GM19023 (cell line): ENCODE results near the gene FPR1.
"Not testable (repeated sequence)": the region's sequence is repeated elsewhere in the genome, so short reads cannot be mapped to it uniquely, and the experiment has no call there.

ENCODE experiments used
- ATAC-seq: cut with Tn5 transposase; IDR thresholded peaks from one replicate; pipeline ENCODE4 v1.9.1; 2021; ENCODE audit warnings: mild to moderate bottlenecking, moderate library complexity; ENCODE audit not compliant: unreplicated experiment

FPR1 gene

DNA sequence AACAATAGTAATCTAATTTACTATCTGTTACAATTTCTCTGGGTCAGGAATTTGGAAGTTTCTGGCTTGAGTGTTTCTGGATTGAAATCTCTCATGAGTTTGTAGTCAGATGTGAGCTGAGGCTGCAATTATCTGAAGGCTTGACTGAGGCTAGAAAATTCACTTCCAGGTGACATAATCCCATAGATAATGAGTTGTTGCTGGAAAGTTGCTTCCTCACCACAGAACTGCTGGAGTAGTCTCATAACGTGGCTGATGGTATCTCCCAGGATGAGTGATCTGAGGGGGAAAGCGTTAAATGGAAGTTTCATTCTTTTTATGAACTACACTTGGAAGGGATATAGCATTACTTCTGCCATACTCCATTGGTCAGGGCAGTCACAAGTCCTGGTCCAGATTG, 28.0 kb upstream of the FPR1 start:
- ATAC-seq = no peak

DNA sequence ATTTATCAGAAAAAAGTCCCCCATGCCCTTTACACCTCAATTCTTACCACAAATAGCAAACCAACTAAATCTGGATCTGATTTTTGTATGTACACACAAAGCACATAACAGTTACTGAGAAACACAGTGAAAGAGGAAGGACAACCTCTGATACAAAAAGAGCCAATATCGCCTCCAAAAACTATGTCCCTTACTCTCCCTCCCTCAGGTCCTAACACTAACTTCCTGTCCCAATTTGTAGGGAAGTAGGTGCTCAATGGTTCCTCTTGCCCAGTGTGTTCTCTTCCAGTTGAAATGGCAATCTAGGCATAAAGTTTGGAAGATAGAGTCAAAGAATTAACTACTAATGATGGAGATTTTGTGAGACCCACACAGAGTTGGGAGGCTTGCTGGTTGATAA, 27.5 kb upstream of the FPR1 start:
- no peak for ATAC-seq

DNA sequence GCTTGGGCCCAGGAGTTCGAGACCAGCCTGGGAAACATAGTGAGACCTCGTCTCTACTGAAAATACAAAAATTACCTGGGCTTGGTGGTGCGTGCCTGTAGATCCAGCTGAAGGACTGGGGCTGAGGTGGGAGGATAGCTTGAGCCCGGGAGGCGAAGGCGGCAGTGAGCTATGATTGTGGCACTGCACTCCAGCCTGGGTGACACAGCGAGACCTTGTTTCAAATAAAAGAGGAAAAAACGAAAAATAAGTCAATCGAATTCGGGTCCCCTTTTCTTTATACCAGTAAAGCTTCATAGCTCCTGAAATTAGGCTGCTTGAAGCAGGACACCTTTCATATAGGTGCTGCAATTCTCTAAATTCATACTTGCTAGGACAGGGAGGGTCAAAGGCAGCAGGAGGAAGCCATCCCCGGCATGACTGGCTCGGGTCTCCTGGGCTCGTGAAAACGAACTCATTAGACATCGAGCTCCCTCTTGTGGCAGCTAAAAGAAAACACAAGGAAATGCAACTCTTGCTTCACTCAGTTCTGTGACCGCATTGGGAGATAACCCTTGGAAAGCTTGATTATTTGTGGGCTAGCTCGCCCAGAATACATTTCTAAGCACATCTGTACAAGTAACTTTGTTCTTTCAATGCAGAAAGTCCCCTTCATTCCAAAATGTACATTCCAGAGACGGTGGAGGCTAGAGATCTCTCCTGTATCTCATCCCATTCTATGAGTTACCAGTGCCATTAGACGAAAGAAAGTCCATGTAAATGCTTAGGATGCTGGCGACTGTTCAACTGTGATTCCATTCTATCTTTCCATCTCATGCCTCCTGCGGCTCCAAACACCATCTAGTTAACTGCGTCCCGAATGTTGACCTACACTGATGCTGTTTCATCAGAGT, 26.1 kb upstream of the FPR1 start:
- no peak for ATAC-seq

DNA sequence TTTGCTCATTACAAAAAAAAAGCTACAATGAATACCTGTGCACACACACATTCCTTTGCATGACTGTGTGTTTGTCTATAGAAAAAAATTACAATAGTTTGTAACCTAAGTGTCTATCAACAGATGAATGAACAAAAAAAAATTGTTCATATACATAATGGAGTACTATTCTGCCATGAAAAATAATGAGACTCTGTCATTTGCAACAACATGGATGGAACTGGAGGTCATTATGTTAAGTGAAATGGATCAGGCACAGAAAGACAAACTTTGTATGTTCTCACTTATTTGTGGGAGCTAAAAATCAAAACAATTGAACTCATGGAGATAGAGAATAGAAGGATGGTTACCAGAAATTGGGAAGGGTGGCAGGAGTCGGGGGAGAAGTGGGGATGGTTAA, 24.9 kb upstream of the FPR1 start:
- not testable (repeated sequence) for ATAC-seq

DNA sequence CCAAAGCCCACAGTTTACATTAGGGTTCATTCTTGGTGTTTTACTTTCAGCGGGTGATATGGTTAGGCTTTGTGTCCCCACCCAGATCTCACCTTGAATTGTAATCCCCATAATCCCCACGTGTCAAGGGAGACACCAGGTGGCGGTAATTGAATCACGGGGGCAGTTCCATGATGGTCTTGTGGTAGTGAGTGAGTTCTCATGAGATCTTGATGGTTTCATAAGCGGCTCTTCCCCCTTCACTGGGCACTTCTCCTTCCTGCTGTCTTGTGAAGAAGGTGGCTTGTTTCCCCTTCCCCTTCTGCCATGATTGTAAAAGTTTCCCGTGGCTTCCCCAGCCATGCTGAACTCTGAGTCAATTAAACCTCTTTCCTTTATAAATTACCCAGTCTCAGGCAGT, 21.3 kb upstream of the FPR1 start:
- no peak for ATAC-seq

DNA sequence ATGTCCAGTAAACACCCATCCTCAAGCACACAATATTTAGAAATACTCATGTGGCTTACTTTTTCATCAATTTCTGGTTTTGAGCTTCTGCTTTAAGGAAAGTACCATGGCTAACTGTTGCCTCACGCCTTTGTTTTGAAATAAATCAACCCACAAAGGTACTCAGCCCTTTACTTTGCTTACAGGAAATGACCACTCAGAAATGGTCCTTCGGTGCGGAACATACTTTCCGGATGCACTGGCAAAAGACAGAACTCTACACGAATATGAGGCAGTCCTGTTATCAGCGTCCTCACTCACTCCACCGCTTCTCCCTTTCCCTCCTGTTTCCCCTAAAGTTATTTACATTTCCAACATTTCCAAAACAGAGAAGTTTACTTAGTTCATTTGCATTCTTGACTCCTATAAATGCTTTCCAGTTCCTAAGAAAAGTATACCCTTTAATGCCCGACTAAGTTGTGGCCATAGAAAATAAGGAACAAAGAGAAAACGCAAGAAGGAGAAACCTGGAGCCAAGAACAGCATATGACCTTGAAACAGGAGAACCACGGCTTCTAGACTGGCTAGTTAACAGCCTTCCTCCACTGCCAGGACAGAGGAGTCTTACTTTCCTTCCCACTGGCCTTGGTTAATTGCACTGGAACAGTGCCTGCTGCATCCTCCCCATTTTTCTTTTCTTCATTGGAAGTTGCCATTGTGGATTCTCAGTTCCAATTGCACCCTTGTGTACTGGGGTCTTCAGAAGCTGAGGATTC, 19.9 kb upstream of the FPR1 start:
- ATAC-seq = no peak

DNA sequence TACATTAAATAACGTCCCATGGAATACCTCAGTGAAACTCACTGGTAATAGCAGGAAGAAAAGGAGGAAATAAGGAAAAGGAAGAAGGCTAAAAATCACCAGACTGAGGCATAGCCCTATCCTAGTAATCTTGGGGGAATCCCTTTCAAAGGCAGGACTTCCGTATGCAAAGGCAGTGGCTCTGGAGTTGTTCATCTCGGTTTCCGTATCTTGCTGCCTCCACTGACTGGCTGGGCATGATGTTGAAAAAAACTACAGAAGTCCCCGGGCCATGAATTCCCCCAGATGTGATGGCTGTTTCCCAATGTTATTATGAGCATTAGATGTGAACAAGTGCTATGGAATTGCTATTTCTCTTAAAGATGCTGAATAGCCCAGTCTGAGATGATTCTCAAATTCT, 14.8 kb upstream of the FPR1 start:
- ATAC-seq = no peak

DNA sequence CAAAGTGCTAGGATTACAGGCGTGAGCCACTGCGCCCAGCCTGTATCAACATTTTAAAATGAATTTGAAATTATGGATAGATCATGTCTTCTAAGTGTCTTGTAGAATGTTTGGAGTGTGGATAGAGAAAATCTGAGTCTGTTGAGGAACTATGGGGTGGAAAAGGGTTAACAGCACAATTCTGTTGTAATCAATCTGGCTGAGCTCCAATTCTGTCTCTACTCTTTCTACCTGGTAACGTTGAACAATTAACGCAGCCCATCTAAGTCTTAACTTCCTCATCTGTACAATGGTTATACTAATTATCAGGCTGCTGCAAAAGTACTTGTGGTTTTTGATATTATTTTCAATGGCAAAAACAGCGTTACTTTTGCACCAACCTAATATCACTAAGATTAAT, 13.4 kb upstream of the FPR1 start:
- ATAC-seq = no peak

DNA sequence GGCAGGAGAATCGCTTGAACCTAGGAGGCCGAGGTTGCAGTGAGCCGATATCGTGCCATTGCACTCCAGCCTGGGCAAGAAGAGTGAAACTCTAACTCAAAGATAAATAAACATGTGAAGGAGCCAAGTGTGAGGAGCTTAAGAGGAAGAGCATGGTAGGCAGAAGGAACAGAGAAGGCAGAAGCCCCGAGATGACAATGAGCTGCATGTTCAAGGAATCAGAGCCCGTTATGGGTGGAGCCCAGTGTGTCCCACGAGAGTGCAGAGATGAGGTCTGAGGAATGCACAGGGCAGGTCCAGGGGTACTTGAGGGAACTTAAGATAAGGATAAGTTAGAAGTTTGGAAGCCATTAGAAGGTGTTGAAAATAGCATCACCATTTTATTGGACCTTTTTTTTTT, 10.0 kb upstream of the FPR1 start:
- ATAC-seq = no peak

DNA sequence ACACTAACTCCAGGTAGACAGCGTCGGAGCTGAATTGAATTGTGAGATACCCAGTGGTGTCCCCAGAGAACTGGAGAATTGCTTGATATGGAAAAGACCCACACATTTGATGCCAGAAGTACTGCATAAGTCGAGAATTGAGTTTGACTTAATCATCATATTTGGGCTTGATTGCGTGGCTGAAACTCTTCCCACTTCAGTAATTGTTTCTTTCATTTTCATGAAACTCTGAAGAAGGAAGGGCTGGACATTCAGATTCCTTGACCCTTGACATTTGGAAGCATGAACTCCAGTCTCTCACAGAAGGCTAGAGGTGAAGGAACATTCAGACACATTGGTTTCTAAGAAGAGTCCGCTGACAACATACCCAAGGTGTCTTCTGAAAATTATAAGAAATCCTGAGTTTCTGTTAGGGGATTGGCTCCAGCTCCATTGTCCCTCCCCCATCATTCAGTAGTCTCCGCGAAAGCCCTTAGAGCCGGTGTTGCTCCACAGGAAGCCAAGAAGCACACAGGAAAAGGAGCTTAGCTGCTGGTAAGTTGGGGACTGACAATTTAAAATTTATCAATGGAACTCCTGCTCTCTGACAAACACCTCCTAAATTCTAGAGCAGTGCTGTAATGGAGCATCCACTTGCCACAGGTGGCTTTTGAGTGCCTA, 9.1 kb upstream of the FPR1 start, which contains the start of gene FPR2:
FPR2 (plus strand) TSS at position 484 of the 660 bp plus-strand sequence. CDS start 7,479 bp downstream, outside the sequence.
- ATAC-seq = no peak

DNA sequence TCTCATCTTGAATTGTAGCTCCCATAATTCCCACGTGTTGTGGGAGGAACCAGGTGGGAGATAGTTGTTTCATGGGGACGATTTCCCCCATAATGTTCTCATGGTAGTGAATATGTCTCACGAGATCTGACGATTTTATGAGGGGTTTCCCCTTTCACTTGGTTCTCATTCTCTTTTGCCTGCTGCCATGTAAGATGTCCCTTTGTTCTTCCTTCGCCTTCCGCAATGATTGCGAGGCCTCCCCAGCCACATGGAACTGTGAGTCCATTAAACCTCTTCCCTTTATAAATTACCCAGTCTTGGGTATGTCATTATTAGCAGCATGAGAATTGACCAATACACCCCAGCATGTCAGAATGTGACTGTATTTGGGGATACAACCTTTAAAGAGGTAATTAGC, 3.9 kb upstream of the FPR1 start:
- ATAC-seq = no peak

DNA sequence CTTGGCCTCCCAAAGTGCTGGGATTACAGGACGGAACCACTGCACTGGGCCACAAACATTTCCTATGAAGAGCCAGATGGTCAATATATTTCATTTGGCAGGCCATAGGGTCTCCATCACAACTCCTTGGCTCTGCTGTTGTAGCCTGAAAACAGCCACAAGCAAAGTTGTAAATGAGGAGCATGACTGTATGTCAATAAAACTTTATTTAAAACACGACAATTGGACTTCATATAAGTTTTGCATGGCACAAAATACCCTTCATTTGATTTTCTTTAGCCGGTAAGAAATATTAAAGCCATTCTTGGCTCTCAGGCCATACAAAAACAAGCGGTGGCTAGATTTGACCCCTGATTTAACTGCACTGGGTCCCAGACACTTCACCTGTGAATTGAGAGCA, 3.1 kb upstream of the FPR1 start:
- no peak for ATAC-seq

DNA sequence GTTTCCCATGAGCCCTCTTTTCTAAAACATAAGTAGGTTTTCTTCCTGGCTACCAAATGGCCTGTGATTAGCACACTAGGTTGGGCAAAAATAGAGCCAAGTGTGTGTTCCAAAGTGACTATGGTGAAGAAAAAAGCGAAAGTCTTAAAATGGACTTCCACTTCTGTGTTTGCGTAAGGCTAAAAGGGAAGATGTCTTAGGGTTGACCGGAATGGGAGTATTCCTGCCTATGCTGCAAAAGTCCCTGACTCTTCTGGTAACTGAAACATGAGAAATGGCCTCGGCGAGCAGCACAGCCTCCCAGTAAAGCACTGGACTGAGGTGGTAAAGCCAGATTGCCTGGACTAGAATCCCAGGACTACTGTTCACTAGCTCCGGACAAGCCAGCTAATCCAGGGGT, 2.4 kb upstream of the FPR1 start:
- no peak for ATAC-seq

DNA sequence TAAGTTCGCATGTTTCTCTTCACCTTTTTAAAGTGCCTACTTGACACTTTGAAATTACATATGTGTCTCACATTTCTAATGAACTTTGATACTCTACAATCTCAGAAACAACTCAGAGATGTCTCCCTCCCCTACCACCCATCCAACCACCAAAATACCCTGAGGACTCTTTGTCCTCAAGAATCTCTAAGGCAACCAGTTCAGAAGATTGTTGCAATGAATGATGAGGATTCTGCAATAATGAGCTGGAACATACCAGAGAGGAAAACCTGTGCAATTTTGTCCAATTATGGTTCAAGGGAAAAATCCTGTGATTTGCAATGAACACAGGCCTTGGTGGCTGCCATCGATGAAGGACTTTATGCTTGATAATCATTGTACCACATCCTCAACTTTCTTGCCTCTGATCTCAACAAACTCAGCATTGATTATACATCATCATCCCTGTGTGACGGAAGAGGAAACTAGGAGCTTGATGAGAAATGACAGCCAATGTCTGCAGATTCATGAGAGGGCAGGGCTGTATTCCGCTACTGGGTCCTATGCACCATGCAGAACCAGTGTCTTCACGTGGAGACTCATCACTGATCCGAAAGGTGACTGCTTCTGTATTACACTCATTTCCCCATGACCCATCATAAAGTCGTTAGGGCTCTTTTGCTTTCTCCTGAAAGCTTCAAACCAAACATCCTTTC, 1.1 kb downstream of the FPR1 start:
- no peak for ATAC-seq

DNA sequence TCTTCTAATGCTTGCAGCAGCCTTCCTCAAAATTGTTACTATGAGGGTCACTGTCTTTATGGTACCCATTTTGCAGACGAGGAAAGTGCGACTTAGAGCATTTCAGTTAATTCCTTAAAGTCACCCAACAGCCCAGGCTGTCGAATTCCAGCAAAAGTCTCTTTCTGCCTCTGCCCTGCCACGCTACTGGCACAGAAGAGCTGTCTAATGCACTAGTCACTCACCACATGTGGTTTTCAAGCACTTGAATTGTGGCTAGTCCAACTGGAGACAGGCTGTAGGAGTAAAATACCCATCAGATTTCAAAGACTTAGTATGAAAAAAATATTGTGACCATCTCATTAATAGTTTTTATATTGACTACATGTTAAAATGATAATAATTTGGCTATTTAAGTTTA, 1.7 kb downstream of the FPR1 start:
- ATAC-seq = no peak

DNA sequence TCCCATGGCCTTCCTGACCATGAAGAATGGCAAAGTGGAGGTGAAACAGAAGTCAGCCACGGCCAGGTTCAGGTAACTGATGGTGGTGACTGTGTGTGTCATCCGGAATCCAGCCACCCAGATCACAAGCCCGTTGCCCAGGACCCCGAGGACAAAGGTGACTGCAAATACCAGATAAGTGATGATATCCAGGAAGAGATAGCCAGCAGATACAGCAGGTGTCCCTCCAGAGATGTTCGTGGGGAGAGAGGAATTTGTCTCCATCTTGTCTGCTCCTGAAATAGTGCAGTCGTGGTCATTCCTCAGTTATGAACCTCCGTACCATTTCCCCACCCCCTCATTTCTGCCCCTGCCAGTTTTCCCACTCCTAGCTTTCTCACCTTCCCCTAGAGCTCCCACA, 4.9 kb downstream of the FPR1 start:
- ATAC-seq = no peak

DNA sequence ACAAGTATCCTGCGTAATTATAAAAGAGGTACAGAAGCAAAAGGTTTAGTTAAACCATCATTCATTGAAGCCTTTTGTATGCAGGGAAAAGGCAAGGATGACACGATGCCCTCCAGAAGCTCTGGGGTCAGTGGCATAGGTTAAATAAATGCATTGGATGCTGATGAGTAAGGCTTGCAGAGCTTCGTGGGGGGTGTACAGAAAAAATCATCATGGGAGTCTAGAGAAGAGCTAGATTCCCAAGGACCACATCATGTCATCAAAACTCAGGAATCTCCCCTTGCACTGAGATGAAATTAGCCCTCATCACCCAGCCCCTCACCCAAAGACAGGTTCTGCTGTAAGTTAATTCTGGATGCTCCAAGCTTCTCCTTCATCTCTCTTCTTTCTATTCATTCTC, 8.3 kb downstream of the FPR1 start:
- no peak for ATAC-seq

DNA sequence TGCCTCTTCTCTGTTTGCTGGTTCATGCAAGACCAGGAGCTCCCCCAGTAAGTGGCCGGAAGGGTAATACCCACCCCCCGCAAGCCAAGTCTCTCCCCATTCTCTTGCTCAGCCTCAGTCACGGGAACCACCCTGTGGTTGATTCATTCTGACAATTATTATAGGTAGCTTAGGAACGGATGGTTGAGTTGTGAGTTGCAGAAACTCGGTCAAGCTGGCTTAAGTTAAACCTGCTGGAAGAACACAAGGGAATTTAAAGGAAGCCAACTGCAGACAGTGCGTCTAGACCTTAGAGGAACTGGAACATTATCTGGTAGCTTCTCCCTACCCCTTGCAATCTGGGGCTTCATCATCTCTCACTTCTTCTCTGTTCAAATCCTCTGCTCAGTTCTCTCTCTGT, 8.9 kb downstream of the FPR1 start:
- no peak for ATAC-seq

DNA sequence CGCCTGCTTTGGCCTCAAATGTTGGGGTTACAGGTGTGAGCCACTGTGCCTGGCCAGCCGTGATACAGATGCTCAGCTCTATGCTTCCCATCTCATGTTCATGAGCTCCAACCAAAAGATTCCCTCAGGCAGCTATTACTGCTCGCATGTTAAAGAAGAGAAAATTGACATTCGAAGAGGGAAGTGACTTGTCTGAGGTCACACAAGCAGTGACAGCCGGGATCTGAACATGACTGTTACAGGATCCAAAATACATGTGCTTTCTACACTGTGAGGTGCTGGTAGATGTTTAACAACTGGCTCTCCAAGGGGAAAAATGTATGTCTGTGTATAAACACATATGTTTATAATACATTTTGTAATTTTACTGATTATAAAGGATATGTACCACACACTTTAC, 11.3 kb downstream of the FPR1 start:
- no peak for ATAC-seq

DNA sequence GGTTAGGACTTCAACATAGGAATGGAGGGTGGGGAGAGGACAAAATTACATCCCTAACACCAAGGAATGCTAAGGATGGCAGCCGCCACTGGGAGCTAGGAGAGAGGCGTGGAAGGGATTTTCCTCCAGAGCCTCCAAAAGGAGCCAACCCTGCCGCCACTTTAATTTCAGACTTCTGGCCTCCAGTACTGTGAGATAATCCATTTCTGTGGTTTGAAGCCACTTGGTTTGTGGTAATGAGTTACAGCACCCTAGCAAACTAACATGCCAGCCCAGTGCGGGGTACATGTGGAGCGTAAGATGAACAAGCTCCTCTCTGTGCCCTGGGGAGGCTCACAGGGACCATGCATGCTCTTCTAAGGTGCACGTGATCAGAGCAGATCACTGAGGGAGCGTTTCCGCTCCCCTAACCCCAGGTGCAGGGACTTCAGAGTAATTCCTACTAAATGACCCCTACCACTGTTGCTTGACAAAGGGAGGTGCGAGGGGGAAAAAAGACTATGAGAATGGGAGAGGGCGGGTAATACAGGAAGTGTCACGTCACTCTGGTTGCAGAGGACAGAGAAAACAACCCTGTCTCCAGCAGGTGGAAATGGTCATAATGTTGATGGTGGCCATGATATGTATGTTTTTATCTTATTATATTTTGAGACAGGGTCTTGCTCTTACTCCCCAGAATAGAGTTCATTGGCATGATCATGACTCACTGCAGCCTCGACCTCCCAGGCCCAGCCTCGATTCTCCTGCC, 12.0 kb downstream of the FPR1 start:
- no peak for ATAC-seq
